Upper lobe of left lung (tissue), 4 donors: Measurements from ENCODE around the gene TLR3.

Source experiments
- CTCF ChIP-seq, 6 experiments: fragments of 450-650 bp in 4 of 6; fragments of 200-600 bp in 2 of 6; sonication (generic) in 2 of 6; IDR thresholded peaks; one replicate each; pipeline ENCODE4 v1.5.1; 2016 to 2019; ENCODE audit warnings: antibody characterized with exemption in 6 of 6
- POLR2A ChIP-seq, 4 donors: fragments of 450-650 bp; IDR thresholded peaks; one replicate each; pipeline ENCODE4 v1.5.1; 2016 to 2017; ENCODE audit warnings: antibody characterized with exemption in 4 of 4, mild to moderate bottlenecking in 2 of 4

- TF ChIP-seq CTCF (IDR thresholded peaks at IDR 0.05) (no peak), POLR2A (IDR thresholded peaks at IDR 0.05) (peak in 1 of 4 donors; percentile 15)
Observed at GRCh38 chr4:186039697-186040096, 29.3 kb upstream of the TLR3 start.
